BLaER1 treated with 17β-estradiol and CSF1 and Interleukin-3, amounts not matched to agents 10 nM and 100 nM (cell line): ENCODE results near the gene SERPINB1.

Experiments
- H3K27ac ChIP-seq, 11 experiments: shearing (Covaris generic); formaldehyde crosslinking; 2 replicates each; pipeline ENCODE4 v1.8.1; 2022
- H3K27me3 ChIP-seq, 11 experiments: shearing (Covaris generic); formaldehyde crosslinking; 2 replicates each; pipeline ENCODE4 v1.8.1; 2022
- H3K36me3 ChIP-seq, 11 experiments: shearing (Covaris generic); formaldehyde crosslinking; 2 replicates each; pipeline ENCODE4 v1.8.1; 2022
- H3K4me1 ChIP-seq, 10 experiments: shearing (Covaris generic); formaldehyde crosslinking; 2 replicates each; pipeline ENCODE4 v1.8.1; 2022
- H3K4me2 ChIP-seq, 11 experiments: shearing (Covaris generic); formaldehyde crosslinking; 2 replicates each; pipeline ENCODE4 v1.8.1; 2022
- H3K4me3 ChIP-seq, 10 experiments: shearing (Covaris generic); formaldehyde crosslinking; 2 replicates each; pipeline ENCODE4 v1.8.1; 2022
- H3K9ac ChIP-seq, 11 experiments: shearing (Covaris generic); formaldehyde crosslinking; 2 replicates each; pipeline ENCODE4 v1.8.1; 2022
- H3K9me3 ChIP-seq, 11 experiments: shearing (Covaris generic); formaldehyde crosslinking; replicated peaks in 1 of 11; 2 replicates each; pipeline ENCODE4 v1.8.1; 2022
- H4K20me1 ChIP-seq, 11 experiments: shearing (Covaris generic); formaldehyde crosslinking; 2 replicates each; pipeline ENCODE4 v1.8.1; 2022
- Cebpa-rat ChIP-seq, 11 experiments: shearing (Covaris generic); IDR thresholded peaks; 2 replicates each; pipeline ENCODE4 v1.8.1; 2022

Gene SERPINB1

GRCh38 chr6:2795956-2796355 lies 45.7 kb downstream of the SERPINB1 start:
- no peaks in the 10 kb centered on the region for H3K27me3 ChIP-seq
- no peak overlapping the region for H3K4me3 ChIP-seq
- H3K4me1 ChIP-seq = peaks cover 67 to 91% (median 82%) of the 10 kb centered on the region in 10 experiments
- peak overlapping the region in 9 of 11 experiments; percentile 0 to 47 (median 34); a peak in 13 of 22 replicates for H3K4me2 ChIP-seq
- TF ChIP-seq Cebpa-rat (IDR thresholded peaks at IDR 0.05) = no peak
- H4K20me1 ChIP-seq = peaks cover 0 to 6% (median 0%) of the 10 kb centered on the region in 11 experiments; a peak in 2 of 22 replicates
- peaks cover 0 to 11% (median 0%) of the 10 kb centered on the region in 11 experiments; a peak in 5 of 22 replicates for H3K36me3 ChIP-seq
- no peaks in the 10 kb centered on the region for H3K9me3 ChIP-seq
- peak overlapping the region in 9 of 11 experiments; percentile 17 to 84 (median 41); a peak in 16 of 22 replicates for H3K27ac ChIP-seq
- peak overlapping the region in 1 of 11 experiments; percentile 5; a peak in 2 of 22 replicates for H3K9ac ChIP-seq

DNA sequence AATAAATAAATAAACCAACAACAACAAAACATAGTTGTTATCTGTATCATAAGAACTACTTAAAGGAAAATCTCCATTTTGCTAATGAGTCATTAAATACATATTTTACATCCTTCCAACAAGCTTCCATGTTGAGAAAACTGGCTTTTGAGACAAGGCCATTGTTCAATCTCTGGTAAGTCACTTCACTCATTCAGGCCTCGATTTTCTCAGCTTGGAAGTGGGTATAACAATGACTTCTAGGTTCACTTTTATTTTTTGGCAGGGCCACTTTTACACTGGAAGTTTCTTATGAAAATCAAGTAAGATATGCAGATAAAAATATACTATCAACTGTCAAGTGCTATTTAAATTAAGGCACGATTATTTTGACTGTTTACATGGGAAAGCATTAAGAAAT lies 46.5 kb downstream of the SERPINB1 start:
- no peak overlapping the region for H3K9ac ChIP-seq
- peak overlapping the region in 4 of 11 experiments; percentile 7 to 82 (median 40); a peak in 5 of 22 replicates for H3K4me2 ChIP-seq
- H4K20me1 ChIP-seq = peaks cover 0 to 14% (median 0%) of the 10 kb centered on the region in 11 experiments; a peak in 4 of 22 replicates
- no peak for TF ChIP-seq Cebpa-rat (IDR thresholded peaks at IDR 0.05)
- H3K36me3 ChIP-seq = peaks cover 0 to 8% (median 0%) of the 10 kb centered on the region in 11 experiments; a peak in 4 of 22 replicates
- no peaks in the 10 kb centered on the region for H3K9me3 ChIP-seq
- H3K27ac ChIP-seq = peak overlapping the region in 8 of 11 experiments; percentile 17 to 85 (median 61); a peak in 12 of 22 replicates
- H3K4me3 ChIP-seq = no peak overlapping the region
- H3K4me1 ChIP-seq = peaks cover 74 to 94% (median 89%) of the 10 kb centered on the region in 10 experiments
- H3K27me3 ChIP-seq = no peaks in the 10 kb centered on the region

DNA sequence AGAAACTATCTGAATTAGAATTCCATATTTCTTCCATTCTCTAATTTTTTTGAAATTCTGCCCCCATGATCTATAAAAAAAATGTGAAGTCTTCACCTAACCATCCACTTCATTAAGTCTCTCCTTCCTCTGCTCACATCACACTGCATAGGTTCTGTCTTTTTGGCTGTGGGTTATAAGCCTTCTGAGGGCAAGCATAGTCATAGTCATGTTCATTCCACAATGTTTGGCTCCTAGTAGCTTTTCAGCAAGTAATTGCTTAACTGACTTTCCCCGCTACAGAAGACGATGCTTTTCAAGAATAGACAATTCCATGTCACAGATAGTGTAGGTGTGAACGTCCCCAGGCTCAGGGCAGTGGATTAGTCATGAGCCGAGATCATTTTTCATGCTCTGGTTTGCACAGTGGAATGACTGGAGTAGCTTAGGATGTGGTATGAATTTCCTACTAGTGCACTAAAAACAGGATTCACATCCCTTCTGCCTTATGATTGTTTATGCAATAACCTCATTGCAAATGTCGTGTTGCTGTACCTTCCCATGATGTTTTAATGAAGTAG lies 47.4 kb downstream of the SERPINB1 start:
- H3K4me2 ChIP-seq = peak overlapping the region; percentile 70 to 93 (median 81); a peak in 21 of 22 replicates
- no peaks in the 10 kb centered on the region for H3K9me3 ChIP-seq

GRCh38 chr6:2793534-2794151 lies 48.0 kb downstream of the SERPINB1 start:
- TF ChIP-seq Cebpa-rat (IDR thresholded peaks at IDR 0.05) = peak in 3 of 11 experiments; percentile 11 to 44 (median 18); a peak in 2 of 22 replicates
- peaks cover 0 to 27% (median 4%) of the 10 kb centered on the region in 11 experiments; a peak in 5 of 22 replicates for H4K20me1 ChIP-seq
- H3K27ac ChIP-seq = peak overlapping the region; percentile 2 to 85 (median 79); a peak in 21 of 22 replicates
- peak overlapping the region; percentile 70 to 93 (median 81) for H3K4me2 ChIP-seq
- H3K9ac ChIP-seq = peak overlapping the region; percentile 47 to 75 (median 61); a peak in 20 of 22 replicates
- H3K9me3 ChIP-seq = no peaks in the 10 kb centered on the region
- H3K36me3 ChIP-seq = peaks cover 0 to 12% (median 5%) of the 10 kb centered on the region in 11 experiments; a peak in 6 of 22 replicates
- H3K4me1 ChIP-seq = peaks cover 65 to 90% (median 82%) of the 10 kb centered on the region in 10 experiments
- no peaks in the 10 kb centered on the region for H3K27me3 ChIP-seq
- H3K4me3 ChIP-seq = 0 out of 20 replicates have a peak overlapping the region, but pooled peaks of 1 of the 10 experiments have one; percentile 5

More for the DNA sequence above, 47.4 kb downstream of the SERPINB1 start:
- Histone ChIP-seq H4K20me1 (peaks cover 0 to 22% (median 4%) of the 10 kb centered on the region in 11 experiments; a peak in 5 of 22 replicates), H3K27ac (peak overlapping the region in 9 of 11 experiments; percentile 69 to 85 (median 81); a peak in 18 of 22 replicates), H3K4me1 (peaks cover 67 to 92% (median 84%) of the 10 kb centered on the region in 10 experiments), H3K9ac (peak overlapping the region in 7 of 11 experiments; percentile 58 to 75 (median 64); a peak in 8 of 22 replicates), H3K27me3 (no peaks in the 10 kb centered on the region), H3K36me3 (peaks cover 0 to 8% (median 1%) of the 10 kb centered on the region in 11 experiments; a peak in 6 of 22 replicates), H3K4me3 (no peak overlapping the region)
- no peak for TF ChIP-seq Cebpa-rat (IDR thresholded peaks at IDR 0.05)

DNA sequence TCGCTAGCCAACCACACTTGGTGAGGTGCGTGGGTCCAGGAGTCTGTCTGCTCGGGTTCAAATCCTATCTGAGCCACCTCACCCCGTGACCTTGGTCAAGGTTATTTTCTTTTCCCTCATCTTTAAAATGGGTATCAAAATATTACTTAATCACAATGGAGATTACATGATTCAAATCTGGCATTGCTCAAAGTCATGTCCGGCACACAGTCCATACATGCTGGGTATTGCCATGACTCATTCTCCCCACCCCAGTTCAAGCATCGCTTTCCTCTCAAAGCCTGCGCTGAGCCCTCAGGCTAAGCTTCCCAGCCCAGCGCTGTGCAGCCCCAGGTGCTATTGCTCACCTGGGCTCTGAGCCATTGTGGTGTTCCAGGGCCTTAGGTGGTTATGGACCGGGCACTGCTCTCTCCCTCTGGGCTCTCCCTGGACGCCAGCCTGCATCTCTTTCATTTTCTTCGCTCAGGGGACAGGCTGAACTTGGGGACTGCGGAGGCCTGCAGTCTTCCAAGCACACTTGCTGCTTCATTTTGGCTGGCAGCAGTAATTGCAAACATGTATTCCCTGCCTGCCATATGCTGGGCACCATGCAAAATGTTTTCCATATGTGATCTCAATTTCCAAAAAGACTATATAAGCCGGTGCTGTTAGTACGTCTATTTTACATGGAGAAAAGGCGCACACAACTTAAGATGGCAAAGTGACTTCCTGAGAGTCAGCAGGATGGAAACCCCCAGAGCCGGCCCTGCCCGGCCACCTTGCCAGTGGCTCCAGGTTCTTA lies 49.1 kb downstream of the SERPINB1 start:
- peaks cover 54 to 80% (median 72%) of the 10 kb centered on the region in 10 experiments for H3K4me1 ChIP-seq
- H4K20me1 ChIP-seq = peaks cover 0 to 35% (median 4%) of the 10 kb centered on the region in 11 experiments; a peak in 8 of 22 replicates
- H3K36me3 ChIP-seq = peaks cover 5 to 21% (median 12%) of the 10 kb centered on the region in 11 experiments; a peak in 18 of 22 replicates
- H3K4me3 ChIP-seq = no peak overlapping the region
- H3K27me3 ChIP-seq = no peaks in the 10 kb centered on the region
- no peak for TF ChIP-seq Cebpa-rat (IDR thresholded peaks at IDR 0.05)
- H3K9ac ChIP-seq = peak overlapping the region in 9 of 11 experiments; percentile 47 to 75 (median 63); a peak in 17 of 22 replicates
- H3K27ac ChIP-seq = peak overlapping the region in 9 of 11 experiments; percentile 69 to 85 (median 81); a peak in 18 of 22 replicates
- H3K9me3 ChIP-seq = no peaks in the 10 kb centered on the region
- peak overlapping the region; percentile 70 to 93 (median 81) for H3K4me2 ChIP-seq

DNA sequence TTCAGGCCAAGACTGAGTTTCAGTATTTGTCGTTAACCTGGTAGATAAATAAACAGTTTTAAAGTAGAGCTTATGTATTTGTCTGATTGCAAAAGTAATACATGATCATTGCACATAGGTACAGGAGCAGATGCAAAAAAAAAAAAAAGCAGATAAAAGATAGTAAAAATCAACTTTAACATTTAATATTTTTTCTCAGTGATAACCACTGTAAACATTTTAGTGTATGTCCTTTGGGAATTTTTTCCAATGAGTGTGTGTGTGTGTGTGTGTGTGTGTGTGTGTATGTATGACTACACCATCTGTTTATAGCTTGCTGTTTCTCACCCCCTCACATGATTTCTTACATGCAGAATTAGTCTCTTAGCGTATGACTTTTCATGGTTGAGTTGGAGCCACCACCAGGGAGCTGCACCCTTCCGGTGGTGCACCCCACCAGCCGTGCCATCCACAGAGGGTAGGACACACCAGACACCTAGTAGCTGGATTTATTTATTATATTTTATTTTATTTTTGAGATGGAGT lies 50.2 kb downstream of the SERPINB1 start:
- Histone ChIP-seq H3K4me1 (peaks cover 44 to 70% (median 62%) of the 10 kb centered on the region in 10 experiments), H3K36me3 (peaks cover 12 to 31% (median 22%) of the 10 kb centered on the region in 11 experiments; a peak in 20 of 22 replicates), H3K9ac (peak overlapping the region in 3 of 11 experiments; percentile 17 to 75 (median 20); a peak in 4 of 22 replicates), H3K4me3 (no peak overlapping the region), H3K27me3 (no peaks in the 10 kb centered on the region), H3K9me3 (no peaks in the 10 kb centered on the region), H3K27ac (peak overlapping the region in 9 of 11 experiments; percentile 48 to 85 (median 81); a peak in 13 of 22 replicates), H4K20me1 (peaks cover 0 to 39% (median 4%) of the 10 kb centered on the region in 11 experiments; a peak in 7 of 22 replicates), H3K4me2 (peak overlapping the region; percentile 49 to 93 (median 77); a peak in 21 of 22 replicates)
- TF ChIP-seq Cebpa-rat (IDR thresholded peaks at IDR 0.05) = no peak

DNA sequence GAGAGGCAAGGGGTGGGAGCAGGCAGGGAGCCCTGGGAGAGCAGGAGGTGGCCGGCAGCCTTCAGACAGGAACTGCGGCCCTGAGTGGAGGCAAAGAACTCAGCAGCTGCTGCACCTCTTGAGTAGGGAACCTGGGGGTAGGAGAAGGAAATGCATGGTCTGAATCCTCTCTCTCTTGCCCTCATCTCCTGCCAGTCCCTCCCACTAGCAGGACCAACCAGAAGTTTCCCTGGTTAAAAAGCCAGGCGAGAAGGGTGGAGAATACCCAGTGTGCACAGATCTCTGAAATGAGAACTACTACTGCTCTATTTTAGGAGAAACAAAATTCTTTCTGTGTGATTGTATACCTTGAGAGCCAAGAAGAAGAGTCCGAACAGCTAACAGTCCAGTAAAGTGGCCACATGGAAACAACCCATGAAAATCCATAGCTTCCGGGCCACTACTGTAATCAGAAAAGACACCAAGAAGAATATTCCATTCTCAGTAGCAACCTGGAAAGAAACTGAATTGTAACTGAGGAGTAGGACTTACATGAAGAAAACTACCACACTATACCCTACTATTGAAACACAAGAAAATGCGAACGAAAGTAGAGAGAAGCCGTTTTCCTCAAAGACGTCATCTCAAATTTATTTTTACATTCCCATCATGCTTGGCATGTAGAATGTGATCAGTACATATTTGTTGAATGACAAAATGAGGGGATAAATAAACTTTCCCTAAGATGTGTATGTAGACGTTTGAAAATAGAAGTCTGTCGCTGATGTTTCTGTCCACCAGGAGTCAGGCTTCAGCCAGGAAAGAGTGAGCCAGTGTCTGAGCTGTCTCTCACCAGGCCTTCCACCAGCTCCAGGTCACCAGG lies 50.8 kb downstream of the SERPINB1 start:
- Histone ChIP-seq H3K9ac (peak overlapping the region in 9 of 11 experiments; percentile 10 to 75 (median 34); a peak in 10 of 22 replicates), H3K4me3 (no peak overlapping the region)

More for the DNA sequence above, 50.8 kb downstream of the SERPINB1 start:
- Histone ChIP-seq H3K27ac (peak overlapping the region in 9 of 11 experiments; percentile 18 to 85 (median 31); a peak in 9 of 22 replicates), H3K36me3 (peaks cover 19 to 34% (median 25%) of the 10 kb centered on the region in 11 experiments), H4K20me1 (peaks cover 0 to 46% (median 11%) of the 10 kb centered on the region in 11 experiments; a peak in 13 of 22 replicates), H3K27me3 (no peaks in the 10 kb centered on the region), H3K9me3 (no peaks in the 10 kb centered on the region), H3K4me2 (peak overlapping the region; percentile 12 to 93 (median 76); a peak in 20 of 22 replicates), H3K4me1 (peaks cover 44 to 64% (median 57%) of the 10 kb centered on the region in 10 experiments)
- no peak for TF ChIP-seq Cebpa-rat (IDR thresholded peaks at IDR 0.05)
